ENCODE measurements around the gene PSMD12.

Gene PSMD12

GRCh38 chr17:67376737-67377487, 10.5 kb upstream of the PSMD12 start, which contains the start of gene PITPNC1:
TSS of gene PITPNC1 (plus strand) at chr17:67377281.
- no peak for TF ChIP-seq CTCF (conservative IDR thresholded peaks at IDR 0.05; ENCODE audit: low read length)
- DNase-seq (ENCODE audit: low read depth): peak; percentile 91
- H3K4me3 ChIP-seq (ENCODE audit: low read length): peak within 1 kb of the TSS; percentile 81

GRCh38 chr17:67376415-67376736, 10.0 kb upstream of the PSMD12 start:
- no peak for TF ChIP-seq CTCF (conservative IDR thresholded peaks at IDR 0.05; ENCODE audit: low read length)
- H3K4me3 ChIP-seq (ENCODE audit: low read length): peak overlapping the region; percentile 81

GRCh38 chr17:67375716-67376115, 9.3 kb upstream of the PSMD12 start:
- H3K4me3 ChIP-seq (ENCODE audit: low read length): no peak overlapping the region
- DNase-seq (ENCODE audit: low read depth): peak; percentile 26
- no peak for TF ChIP-seq CTCF (conservative IDR thresholded peaks at IDR 0.05; ENCODE audit: low read length)

More at GRCh38 chr17:67376415-67376736, 10.0 kb upstream of the PSMD12 start:
- peak; percentile 89 for DNase-seq (ENCODE audit: low read depth)

- DNase-seq (ENCODE audit: low read depth): no peak
- no peak overlapping the region for H3K4me3 ChIP-seq (ENCODE audit: low read length)
- no peak for TF ChIP-seq CTCF (conservative IDR thresholded peaks at IDR 0.05; ENCODE audit: low read length)
Observed at GRCh38 chr17:67375054-67375427, 8.7 kb upstream of the PSMD12 start.

- TF ChIP-seq CTCF (conservative IDR thresholded peaks at IDR 0.05; ENCODE audit: low read length): peak; percentile 84
- peak; percentile 87 for DNase-seq (ENCODE audit: low read depth)
- no peak overlapping the region for H3K4me3 ChIP-seq (ENCODE audit: low read length)
Observed at GRCh38 chr17:67374329-67375053, 8.1 kb upstream of the PSMD12 start.

- no peak for TF ChIP-seq CTCF (conservative IDR thresholded peaks at IDR 0.05; ENCODE audit: low read length)
- no peak for DNase-seq (ENCODE audit: low read depth)
Observed at GRCh38 chr17:67372751-67373150, 6.4 kb upstream of the PSMD12 start.

GRCh38 chr17:67369676-67370075, 3.3 kb upstream of the PSMD12 start:
- no peak overlapping the region for H3K4me3 ChIP-seq (ENCODE audit: low read length)
- no peak for DNase-seq (ENCODE audit: low read depth)
- no peak for TF ChIP-seq CTCF (conservative IDR thresholded peaks at IDR 0.05; ENCODE audit: low read length)

More at GRCh38 chr17:67372751-67373150, 6.4 kb upstream of the PSMD12 start:
- no peak overlapping the region for H3K4me3 ChIP-seq (ENCODE audit: low read length)

Data from AG10803 (cell line).